Measurements from ENCODE around the gene TRIM39.
"Not testable (repeated sequence)": the region's sequence is repeated elsewhere in the genome, so short reads cannot be mapped to it uniquely, and the experiment has no call there.

The TRIM39 gene

DNA sequence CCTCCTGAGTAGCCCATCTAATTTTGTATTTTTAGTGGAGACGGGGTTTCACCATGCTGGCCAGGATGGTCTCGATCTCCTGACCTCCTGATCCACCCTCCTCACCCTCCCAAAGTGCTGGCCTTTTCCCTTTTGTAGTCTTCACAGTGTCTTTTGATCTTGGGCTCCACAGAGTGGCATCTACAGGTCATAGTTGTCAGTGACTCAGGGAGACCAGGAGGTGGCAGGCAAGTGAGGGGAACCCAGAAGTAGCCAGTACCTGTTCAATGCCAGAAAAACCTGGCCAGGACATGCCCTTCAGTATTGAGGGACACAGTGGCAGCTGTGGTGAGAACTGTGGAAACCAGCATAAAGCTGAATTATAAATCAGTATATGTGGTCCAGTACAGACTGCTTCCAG, 37.9 kb downstream of the TRIM39 start:
- no peak for DNase-seq (ENCODE audit: low spot score)

DNA sequence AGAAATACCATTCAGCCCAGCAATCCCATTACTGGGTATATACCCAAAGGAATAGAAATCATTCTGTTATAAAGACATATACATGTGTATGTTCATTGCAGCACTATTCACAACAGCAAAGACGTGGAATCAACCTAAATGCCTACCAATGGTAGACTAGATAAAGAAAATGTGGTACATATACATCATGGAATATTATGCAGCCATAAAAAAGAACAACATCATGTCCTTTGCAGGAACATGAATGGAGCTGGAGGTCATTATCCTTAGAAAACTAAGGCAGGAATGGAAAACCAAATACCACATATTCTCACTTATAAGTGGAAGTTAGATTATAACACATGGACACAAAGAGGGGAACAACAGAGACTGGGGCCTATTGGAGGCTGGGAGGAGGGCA, 42.6 kb downstream of the TRIM39 start:
- DNase-seq (ENCODE audit: low spot score) = not testable (repeated sequence)

DNA sequence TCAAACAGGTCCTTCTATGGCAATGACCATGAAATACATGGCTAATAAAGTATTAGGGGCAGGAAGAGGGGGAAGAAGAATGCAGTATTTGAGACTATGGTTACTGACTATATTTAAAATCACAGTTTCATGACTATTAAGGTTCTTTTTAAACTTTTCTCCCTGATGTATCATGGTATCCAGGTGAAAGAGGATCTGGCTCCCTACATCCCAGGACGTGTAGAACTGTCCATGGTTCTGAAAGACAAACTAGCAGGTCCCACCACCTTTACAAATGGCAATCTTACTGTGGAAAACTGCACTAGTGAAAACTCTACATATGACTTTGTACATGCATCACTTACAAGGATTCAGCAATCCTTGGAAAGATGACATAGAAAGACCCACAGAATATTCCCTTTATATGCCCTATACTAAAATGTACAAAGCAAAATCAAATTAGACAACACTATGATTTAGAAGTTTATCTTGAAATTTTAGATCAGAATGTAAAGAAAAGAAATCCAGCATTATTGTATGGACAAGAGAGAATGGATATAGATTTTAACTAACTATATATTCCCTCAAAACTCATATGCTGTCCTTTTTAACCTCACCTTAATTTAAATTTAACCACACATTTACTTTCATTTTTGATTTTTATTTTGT, 51.7 kb downstream of the TRIM39 start:
- DNase-seq (ENCODE audit: low spot score) = no peak

DNA sequence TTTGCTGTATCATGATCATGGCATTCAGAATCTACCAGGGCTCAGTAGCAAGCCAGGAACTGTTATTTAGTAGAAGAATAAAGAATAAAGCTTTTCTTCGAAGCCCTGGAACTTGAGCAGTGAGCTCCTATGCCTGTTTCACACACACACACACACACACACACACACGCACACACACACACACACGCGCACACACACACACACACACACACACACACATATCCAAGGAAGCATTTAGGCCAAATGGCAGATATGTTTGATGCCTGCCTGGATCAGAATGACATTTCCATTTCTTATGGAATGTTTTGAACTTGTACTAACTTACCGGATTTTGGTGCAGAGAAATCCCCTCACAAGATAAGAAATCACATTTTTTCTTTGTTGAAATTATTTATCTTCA, 53.7 kb downstream of the TRIM39 start:
- DNase-seq (ENCODE audit: low spot score) = no peak

DNA sequence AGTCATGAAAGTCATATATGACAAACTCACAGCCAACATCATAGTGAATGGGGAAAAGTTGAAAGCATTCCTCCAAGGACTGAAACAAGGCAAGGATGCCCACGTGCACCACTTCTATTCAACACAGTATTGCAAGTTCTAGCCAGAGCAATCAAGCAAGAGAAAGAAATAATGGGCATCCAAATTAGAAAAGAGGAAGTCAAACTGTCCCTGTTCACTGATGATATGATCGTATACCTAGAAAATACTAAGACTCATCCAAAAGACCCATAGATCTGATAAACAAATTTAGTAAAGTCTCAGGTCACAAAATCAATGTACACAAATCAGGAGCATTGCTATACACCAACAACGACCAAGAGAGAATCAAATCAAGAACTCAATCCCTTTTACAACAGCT, 59.4 kb downstream of the TRIM39 start:
- no peak for DNase-seq (ENCODE audit: low spot score)

DNA sequence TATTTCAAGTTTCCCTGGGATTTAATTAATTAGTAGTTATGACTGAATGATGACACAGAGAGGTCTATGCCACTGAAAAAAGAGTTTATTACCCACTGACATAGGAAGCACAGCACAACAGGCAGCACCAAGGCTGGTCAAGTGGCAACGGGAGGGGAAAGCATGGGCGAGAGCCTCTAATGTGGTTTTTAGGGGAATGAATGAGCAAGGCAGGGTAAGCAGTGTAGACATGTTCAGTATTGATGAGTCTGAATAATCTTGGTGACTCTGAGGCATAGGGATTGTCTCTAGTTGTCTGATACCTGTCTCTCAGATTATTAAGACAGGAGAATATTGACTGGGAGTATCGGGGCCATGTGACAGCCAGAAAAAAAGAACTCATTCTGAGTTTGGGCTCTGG, 64.5 kb downstream of the TRIM39 start:
- no peak for DNase-seq (ENCODE audit: low spot score)

Measured in globus pallidus (tissue), 1 donor.